HG03175 (cell line): Measurements from ENCODE around the gene AIFM2.
"Not testable (repeated sequence)": the region's sequence is repeated elsewhere in the genome, so short reads cannot be mapped to it uniquely, and the experiment has no call there.

Experiments used
- ATAC-seq: cut with Tn5 transposase; IDR thresholded peaks from one replicate; pipeline ENCODE4 v1.9.1; 2021; ENCODE audit warnings: mild to moderate bottlenecking, moderate library complexity; ENCODE audit not compliant: unreplicated experiment

The AIFM2 gene

DNA sequence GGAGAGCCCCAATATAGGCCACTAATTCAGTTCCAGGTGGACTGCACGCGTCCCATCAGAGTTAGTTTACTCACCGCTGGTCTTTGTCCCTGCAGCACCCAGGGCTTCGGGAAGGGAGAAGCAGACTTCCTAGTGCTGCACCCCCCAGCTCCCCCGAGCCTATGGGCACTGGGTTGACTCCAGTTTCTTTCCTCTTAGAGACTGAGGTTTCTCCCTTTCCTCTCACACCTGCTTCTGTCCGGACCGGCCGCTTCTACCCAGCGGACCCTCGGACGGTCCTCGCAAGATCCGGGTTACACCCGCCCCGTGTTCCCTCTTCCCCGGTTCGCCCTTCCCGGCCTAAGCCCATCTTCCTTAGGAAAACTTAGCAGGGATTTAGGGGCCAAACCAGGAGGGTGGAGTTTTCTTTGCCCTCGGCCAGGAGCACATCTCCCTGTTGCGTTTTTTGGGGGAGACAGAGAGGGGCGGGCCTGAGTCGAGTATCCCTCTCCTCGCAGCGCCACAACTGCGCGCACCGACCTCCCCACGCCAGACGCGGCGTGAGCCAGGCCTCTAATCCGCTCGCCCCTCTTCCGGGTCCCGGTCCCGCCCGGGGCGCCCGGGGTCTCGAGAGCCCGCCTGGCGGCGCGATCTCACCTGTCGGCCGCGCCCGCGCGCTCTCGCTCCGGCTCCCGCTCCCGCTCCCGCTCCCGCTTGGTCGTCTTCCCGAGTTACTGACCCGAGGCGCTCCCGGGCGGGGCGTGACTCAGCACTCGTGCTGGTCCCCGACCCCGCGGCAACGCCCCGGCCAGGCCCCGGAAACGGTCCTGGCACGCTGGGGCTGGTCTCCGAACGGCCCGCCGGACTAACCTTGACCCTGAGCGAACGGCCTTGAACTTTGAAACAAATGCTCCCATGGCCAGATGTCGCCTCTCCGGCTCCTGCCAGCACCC lies at the start of gene AIFM2:
AIFM2 (minus strand) TSS at position 728 of the 932 bp plus-strand sequence. CDS start 8,741 bp downstream, outside the sequence.
- peak; percentile 71 for ATAC-seq

DNA sequence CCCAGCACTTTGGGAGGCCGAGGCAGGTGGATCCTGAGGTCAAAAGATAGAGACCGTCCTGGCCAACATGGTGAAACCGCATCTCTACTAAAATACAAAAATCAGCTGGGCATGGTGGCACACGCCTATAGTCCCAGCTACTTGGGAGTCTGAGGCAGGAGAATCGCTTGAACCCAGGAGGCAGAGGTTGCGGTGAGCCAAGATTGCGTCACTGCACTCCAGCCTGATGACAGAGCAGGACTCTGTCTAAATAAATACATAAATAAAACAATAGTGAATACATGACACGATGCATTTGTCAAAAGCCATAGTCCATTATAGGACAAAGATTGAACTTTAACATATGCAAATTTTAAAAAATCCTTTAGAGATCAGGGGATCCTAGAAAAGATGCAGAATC lies 46.6 kb upstream of the AIFM2 start:
- ATAC-seq = not testable (repeated sequence)

GRCh38 chr10:70178139-70178725 lies 45.6 kb upstream of the AIFM2 start:
- ATAC-seq = no peak

- ATAC-seq = no peak
These were observed 43.8 kb upstream of the AIFM2 start for GRCh38 chr10:70176441-70176840.

DNA sequence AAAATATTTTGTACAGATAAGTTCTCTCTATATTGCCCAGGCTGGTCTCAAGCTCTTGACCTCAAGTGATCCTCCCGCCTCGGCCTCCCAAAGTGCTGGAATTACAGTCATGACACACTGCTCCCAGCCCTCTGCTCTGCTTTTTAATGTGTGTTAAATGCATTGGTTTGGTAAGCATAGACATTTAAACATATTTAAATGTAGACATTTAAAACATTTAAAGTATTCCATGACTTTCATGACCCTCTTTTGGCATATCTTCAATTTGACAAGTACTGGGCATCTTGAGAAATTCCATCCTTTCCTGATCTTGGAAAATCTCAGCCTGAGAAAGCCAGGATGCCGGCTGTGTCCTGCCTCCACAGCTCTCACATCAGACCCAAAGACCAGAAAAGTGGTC lies 42.9 kb upstream of the AIFM2 start:
- no peak for ATAC-seq

GRCh38 chr10:70174058-70174741 lies 41.6 kb upstream of the AIFM2 start:
- no peak for ATAC-seq

GRCh38 chr10:70169649-70170364 lies 37.2 kb upstream of the AIFM2 start:
- peak; percentile 19 for ATAC-seq

DNA sequence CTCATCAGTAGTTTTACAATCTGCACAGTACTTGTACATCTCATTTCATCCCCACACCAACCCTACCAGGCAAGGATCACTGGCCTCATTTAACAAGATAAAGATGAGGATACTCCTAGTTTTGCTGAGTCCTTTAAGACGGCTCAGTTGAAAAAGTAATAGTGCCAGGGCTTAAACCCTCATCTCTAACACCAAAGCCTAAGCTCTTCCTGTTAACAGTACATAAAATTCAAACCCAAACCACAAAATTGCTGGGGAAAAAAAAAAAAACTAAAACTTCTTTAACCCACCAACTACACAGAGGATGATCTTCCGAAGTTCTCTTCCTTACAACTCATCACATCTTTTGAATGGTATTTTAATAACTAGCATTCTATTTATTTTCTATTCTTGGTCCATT lies 36.4 kb upstream of the AIFM2 start:
- ATAC-seq = no peak

DNA sequence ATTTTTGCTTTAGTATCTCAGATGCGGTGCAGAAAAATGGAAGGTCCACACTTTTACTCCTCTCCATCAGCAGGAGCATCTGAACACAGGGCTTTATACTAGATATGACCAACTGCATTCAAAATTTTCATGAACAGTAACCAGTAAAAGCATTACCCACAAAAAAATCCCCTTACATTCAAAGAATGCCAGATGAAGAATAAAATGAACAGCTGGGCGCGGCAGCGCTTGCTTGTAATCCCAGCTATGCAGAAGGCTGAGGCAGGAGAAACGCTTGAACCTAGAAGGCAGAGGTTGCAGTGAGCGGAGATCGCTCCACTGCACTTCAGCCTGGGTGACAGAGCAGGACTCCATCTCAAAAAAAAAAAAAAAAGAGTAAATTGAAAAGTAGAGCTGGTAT lies 34.6 kb upstream of the AIFM2 start:
- ATAC-seq = no peak

- no peak for ATAC-seq
These were observed 33.8 kb upstream of the AIFM2 start for GRCh38 chr10:70166394-70166793.

DNA sequence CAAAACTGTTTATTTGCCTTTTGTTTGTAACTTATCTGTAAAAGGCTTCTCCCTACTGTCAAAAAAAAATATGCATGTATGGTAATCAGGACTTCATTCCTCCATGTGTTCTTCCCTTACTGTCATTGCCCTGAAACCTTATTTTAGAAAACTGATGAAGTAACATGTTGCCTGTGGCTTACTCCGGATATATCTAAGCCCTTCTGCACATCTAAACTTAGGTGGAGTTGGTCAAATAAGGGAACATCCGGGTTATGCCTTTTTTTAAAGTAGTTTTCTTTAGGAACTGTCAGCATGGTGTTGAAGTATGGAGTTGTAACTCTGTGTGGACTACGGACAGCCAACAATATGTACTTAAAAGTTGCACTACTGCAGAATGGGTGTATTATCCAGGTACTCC lies 31.5 kb upstream of the AIFM2 start:
- no peak for ATAC-seq

- ATAC-seq = no peak
These were observed 30.8 kb upstream of the AIFM2 start for GRCh38 chr10:70163448-70163847.

DNA sequence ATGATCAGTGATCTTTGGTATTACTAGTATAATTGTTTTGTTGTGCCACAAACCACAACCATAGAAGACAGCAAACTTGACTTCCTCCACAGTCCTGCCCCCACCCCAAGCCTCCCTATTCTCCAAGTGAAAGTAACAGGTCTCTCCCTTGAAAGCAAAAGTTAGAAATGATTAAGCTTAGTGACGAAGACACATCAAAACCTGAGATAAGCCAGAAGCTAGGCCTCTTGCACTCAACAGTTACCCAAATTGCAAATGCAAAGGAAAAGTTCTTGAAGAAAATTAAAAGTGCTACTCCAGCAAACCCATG lies 30.2 kb upstream of the AIFM2 start:
- ATAC-seq = peak; percentile 95

GRCh38 chr10:70162151-70162891 lies 29.7 kb upstream of the AIFM2 start:
- ATAC-seq = peak; percentile 40

- ATAC-seq = no peak
These were observed 28.2 kb upstream of the AIFM2 start for GRCh38 chr10:70160798-70161197.

DNA sequence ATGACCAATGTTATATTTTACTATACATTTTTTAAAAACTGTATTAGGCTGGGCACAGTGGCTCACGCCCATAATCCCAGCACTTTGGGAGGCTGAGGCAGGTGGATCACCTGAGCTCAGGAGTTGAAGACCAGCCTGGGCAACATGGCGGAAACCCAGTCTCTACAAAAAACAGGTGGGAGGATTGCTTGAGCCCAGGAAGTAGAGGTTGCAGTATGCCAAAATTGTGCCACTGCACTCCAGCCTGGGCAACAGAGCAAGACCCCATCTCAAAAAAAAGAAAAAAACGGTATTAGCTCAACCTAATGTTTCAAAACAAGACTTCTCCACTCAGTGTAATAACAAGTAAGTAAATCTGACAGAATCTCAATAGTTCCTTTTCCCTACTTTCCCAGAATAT lies 26.7 kb upstream of the AIFM2 start:
- ATAC-seq = not testable (repeated sequence)

- ATAC-seq = no peak
These were observed 25.5 kb upstream of the AIFM2 start for GRCh38 chr10:70158113-70158512.

DNA sequence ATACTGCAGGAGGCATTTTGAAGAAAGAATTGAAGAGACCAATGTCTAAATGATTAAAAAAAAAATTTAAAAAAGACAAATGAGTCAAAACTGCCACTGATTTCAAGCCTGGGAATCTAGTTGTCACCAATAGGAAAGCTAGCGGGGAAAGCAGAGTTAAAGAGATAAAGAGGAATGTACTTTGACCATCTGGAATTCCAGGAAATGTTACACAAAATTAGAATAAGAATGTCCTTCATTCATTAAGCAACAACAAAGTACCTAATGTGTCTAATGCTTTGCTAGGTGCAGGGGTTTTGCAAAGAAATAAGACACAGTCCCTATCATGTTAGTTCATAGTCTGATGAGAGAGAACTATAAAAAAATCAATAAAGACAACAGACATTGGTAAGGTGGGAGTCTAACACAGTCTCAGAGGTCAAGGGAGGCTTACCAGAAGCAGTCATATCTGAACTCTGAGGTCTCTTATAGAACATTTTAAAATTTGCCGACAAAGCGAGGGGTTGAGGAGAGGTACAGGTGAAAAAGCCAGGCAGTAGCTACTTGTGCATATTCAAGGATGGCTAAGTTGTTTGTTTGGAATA lies 22.7 kb upstream of the AIFM2 start:
- no peak for ATAC-seq

GRCh38 chr10:70148516-70148915 lies 15.9 kb upstream of the AIFM2 start:
- ATAC-seq = no peak

DNA sequence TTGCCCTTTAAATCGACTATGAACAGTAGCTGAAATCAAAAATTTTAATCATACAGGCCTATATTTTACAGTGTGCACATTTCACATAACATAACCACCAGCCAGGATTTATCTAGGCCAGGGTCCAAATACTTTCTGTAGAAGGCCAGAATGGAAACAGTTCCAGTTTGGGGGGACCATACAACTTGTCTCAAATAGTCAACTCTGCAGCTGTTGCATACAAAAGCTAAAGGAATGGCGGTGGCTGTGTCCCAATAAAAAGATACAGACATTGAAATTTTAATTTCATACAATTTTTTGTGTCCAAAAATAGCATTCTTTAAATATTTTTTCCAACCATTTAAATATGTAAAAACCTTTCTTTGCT lies 14.6 kb upstream of the AIFM2 start:
- no peak for ATAC-seq
